ENCODE data around the gene HPCAL1. TPM values are rescaled to one million over a fixed set of nuclear protein-coding genes. Genes with fewer than 3 reads are reported as not detected.
A peak's percentile ranks its signal among the peaks of the same experiment; 100 is the strongest.

Gene HPCAL1
- total and polyA plus RNA-seq, 2 of the 4 experiments (the other 2 are of a cell fraction): 8.2 to 33.7 TPM

DNA sequence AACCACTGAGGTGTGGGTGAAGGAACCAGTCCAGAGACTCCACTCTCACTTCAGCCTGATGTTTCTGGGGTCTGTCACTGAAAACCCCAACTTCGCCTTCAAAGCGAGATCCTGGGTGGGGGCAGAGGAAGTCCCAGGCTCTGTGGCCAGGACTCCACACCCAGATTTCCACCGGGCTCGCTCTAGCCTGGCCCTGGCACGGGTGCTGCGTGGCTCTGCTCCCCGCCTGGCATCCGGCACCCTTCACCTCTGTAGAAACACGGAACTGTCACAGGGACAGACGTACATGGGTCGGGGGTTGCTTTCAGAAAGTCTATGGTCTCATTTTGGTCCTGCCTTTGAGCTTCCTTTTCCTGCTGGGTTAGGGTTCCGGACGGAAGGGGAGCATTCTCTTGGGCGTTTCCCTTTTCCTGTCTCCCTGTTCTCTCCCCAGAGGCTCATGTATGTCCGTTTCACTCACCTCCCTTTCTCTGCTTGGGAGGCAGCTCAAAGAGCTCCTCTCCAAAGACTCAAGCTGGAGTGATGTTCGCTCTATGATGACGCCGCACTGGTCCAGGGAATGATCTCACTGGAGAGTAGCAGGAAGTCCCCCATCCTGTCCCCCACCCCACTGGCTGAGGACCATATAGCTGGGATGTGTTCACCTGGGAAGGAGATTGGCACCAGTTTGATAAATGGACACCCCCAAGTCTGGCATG lies 103.9 kb downstream of the HPCAL1 start:
- dilution Hi-C loops (cut with HindIII; ENCODE audit: low sequenced_read_pairs, unreplicated experiment) (no loop called here), in situ Hi-C loops (cut with MboI; ENCODE audit: low sequenced_read_pairs) (loop anchor here (10.0 kb wide), 1 partner anchor 262 kb away; no protein-coding TSS in a partner anchor), intact Hi-C loops (cut with micrococcal nuclease) (loop anchor here (10.0 kb wide), 1 partner anchor 332 kb away; no protein-coding TSS in a partner anchor)
- H3K9ac ChIP-seq (ENCODE audit: low read depth, low read length): no peak overlapping the region
- H3K9me1 ChIP-seq (ENCODE audit: insufficient read depth, low read length): peaks cover 7% of the 10 kb centered on the region; the same call in 1 of the 2 replicates
- no peaks in the 10 kb centered on the region for H3K27me3 ChIP-seq (ENCODE audit: control insufficient read depth, insufficient read depth, low read length)
- no peak for DNase-seq
- H2BK20ac ChIP-seq (ENCODE audit: low read depth, low read length): no peak overlapping the region
- POLR2A ChIA-PET (ENCODE audit: unreplicated experiment): no interaction called here
- no peak overlapping the region for H3K27ac ChIP-seq (ENCODE audit: insufficient read depth, low read length)
- H3K18ac ChIP-seq (ENCODE audit: low read depth, low read length): no peak overlapping the region
- H4K8ac ChIP-seq (ENCODE audit: low read depth in 2 of 2, low read length in 2 of 2): no peak overlapping the region
- no peak overlapping the region for H2BK15ac ChIP-seq (ENCODE audit: low read depth, low read length)
- no peak overlapping the region for H3K23ac ChIP-seq (ENCODE audit: low read depth, low read length)
- H4K91ac ChIP-seq (ENCODE audit: insufficient read depth, low read depth, low read length): no peak overlapping the region
- no peak overlapping the region for H3K4me3 ChIP-seq (ENCODE audit: insufficient read depth, low read depth, low read length)
- 84% methylated on average over 7 of the region's 18 CpGs; no CpG with 5 or more reads in 1 of the 2 experiments for WGBS, 2 experiments (ENCODE audit: extremely low coverage in 2 of 2, insufficient read length in 1 of 2)
- H3K4ac ChIP-seq (ENCODE audit: low read depth, low read length): no peak overlapping the region; the same call in 1 of the 2 replicates
- H3K36me3 ChIP-seq (ENCODE audit: control insufficient read depth, insufficient read depth, low read length): no peaks in the 10 kb centered on the region
- peak overlapping the region; percentile 61 for H2AK5ac ChIP-seq (ENCODE audit: low read depth, low read length)
- H3K56ac ChIP-seq (ENCODE audit: extremely low read depth, insufficient read depth, low read length): no peak overlapping the region
- H4K5ac ChIP-seq (ENCODE audit: low read depth, low read length): no peak overlapping the region
- no peak overlapping the region for H2BK5ac ChIP-seq (ENCODE audit: low read depth, low read length, poor library complexity, severe bottlenecking)
- no peak for ATAC-seq (ENCODE audit: low read depth)
- H3K14ac ChIP-seq (replicated peaks; ENCODE audit: low read depth, low read length): no peak overlapping the region
- TF ChIP-seq POLR2A (IDR thresholded peaks at IDR 0.05; ENCODE audit: low read depth, low read length) (no peak), ELK1 (IDR thresholded peaks at IDR 0.05; ENCODE audit: borderline replicate concordance, low read depth, low read length) (no peak), CEBPB (IDR thresholded peaks at IDR 0.05; ENCODE audit: low read depth, low read length) (no peak), CTCF (conservative IDR thresholded peaks at IDR 0.05; ENCODE audit: low read depth, low read length) (no peak)
- CTCF ChIA-PET: no interaction called here
- no TSS peak for BruUV-seq (replicated peaks)
- H2AFZ ChIP-seq (replicated peaks; ENCODE audit: low read length, poor library complexity): no peak overlapping the region
- peaks cover 24% of the 10 kb centered on the region for H3K4me1 ChIP-seq (ENCODE audit: control insufficient read depth, insufficient read depth, low read length)
- no peaks in the 10 kb centered on the region for H3K9me3 ChIP-seq (ENCODE audit: control insufficient read depth, insufficient read depth, low read length)
- no peak overlapping the region for H3K4me2 ChIP-seq (ENCODE audit: low read depth, low read length)
- peaks cover 10% of the 10 kb centered on the region for H4K20me1 ChIP-seq (ENCODE audit: insufficient read depth, low read length)
- H3K79me1 ChIP-seq (ENCODE audit: low read depth in 1 of 2, low read length in 2 of 2): peaks cover 0 to 12% of the 10 kb centered on the region in 2 experiments; a peak in 2 of 4 replicates
- H2BK120ac ChIP-seq (ENCODE audit: low read depth, low read length): no peak overlapping the region
- H2AK9ac ChIP-seq (replicated peaks; ENCODE audit: low read depth, low read length, poor library complexity): peak overlapping the region; percentile 35
